ENCODE results near the gene DUSP7.

Gene DUSP7

DNA sequence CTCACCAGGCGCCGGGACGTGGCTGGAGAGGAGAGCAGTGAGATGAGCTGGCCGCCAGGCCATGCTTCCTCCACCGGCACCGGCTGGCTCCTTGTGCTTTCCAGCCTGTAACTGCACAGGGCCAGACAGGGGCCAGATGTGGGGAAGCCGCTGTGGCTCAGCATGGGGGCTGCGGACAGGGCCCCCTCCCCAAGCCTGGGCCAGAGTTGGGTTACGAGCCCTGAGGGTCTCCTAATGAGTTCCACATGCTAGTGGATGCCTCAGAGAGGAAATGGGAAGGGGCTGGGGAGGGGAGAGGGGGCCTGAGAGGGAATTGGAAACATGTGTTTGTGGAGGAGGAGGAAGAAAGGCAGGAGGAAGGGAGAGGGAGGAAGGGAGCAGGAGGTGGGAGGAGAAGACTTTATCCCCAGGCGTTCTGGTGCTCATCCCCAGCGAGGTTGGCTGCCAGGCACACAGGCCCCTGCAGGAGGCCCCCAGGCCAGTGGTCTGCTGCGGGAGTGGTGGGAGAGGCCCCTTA lies 11.7 kb upstream of the DUSP7 start:
- DNase-seq (ENCODE audit: low read depth), result peak; percentile 60

DNA sequence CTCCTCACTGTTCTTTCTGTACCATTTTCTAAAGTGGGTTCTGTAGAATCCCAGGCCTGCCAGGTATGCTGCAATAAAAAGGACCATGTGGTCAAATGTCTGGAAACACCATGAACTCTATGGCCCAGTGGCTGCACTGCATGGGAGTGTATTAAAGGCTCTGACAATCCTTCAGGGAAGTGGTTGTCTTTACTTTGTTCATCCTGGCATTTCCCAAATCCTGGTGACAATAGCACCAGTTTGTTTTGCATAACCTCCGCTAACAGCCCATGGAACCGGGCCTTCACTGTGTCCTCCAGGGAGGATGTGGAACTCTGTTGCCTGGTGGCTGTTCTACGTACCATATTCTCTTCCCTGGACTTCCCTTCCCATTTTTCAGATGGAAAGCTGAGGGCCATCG lies 11.2 kb upstream of the DUSP7 start:
- DNase-seq (ENCODE audit: low read depth), result no peak

DNA sequence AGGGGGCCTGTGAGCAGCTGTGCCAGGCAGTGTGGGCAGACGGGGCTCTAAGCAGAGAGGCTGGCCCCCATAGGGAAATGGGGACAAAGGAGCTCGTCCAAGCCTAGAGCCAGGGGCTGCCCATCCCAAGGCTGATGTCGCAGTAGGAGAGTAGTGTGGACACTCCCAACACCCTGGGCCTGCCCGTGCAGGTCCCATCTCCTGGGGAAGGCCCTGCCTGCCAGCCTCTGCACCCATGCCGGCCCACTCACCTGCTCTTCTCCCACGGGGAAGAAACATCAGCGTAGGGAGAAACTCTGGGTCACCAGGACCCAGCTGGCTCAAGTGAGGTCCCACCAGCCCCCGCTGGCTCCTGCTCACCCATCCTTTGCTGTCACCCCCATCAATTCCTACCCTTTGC lies 10.7 kb upstream of the DUSP7 start:
- no peak for DNase-seq (ENCODE audit: low read depth)

DNA sequence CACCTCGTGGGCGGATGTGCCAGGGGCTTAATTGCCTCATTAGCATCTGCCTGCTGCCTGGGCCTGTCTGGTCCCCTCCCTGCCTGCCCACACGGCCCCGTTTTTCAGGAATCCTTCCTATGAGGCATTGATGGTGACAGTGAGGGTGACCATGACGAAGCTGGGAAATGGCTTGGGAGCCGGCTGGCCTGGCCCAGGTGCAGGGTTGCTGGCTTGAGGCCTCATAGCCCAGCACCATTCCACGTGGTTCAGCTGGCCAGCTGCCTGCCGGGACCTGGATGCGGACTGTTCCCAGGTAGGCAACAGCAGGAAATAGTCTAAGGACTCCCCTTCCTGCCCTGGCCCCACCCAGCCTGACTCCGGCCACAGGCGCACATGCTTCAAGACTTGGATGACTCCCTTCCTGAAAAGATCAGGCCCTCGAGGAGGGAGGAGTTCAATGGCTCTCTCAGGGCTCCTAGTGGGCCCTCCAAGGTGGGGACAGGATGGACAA lies 8.9 kb upstream of the DUSP7 start:
- DNase-seq (ENCODE audit: low read depth), result no peak

DNA sequence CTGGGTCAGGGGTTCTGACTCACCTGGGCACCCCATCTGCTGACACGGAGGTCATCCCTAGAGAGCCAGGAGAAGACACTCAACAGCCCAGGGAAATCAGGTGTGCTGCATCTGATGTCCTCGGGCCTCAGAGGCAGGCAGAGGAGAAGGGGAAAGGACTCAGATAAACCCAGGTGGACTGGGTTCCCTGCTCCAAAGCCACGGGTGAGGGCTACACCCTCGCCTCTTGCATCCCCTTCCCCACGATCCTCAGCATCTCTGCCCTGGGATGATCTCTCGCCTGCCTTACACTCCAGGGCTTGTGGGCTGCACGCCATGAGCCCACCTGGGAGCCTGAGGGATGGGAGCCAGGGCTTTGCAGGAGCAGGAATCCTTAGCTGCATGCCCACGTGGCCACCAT lies 8.2 kb upstream of the DUSP7 start:
- DNase-seq (ENCODE audit: low read depth), result no peak

DNA sequence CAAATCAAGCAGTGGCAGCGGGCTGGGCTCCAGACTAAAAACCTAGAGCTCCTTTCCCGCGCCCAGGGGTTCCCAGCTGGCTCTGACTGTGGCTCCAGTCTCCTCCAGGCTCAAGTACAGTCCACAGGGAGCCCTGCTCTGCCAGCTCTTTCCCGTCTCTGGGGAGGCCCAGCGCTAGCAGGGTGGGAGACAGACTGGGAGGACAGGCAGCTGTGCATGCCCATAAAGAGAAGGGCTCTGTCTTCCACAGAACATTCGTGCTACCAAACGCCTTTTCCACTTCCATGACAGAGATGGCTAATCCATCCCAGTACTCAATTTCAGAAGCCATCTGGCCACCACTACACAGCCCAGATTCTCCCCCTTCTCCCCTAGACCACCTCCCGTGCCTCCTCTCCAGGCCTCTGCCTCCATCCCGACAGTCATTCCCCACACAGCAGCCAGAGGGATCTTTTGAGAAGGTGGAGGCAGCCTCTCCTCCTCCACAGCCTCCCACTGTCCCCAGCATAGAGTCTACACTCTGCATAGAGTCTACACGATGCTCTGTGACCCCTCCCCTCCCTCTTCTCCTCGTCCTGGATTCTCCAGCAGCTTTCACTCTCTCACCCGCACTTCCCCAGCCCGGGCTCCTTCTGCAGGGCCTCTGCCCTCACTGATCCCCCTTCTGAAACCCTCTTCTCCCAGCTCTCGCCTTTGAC lies 6.8 kb upstream of the DUSP7 start:
- no peak for DNase-seq (ENCODE audit: low read depth)

DNA sequence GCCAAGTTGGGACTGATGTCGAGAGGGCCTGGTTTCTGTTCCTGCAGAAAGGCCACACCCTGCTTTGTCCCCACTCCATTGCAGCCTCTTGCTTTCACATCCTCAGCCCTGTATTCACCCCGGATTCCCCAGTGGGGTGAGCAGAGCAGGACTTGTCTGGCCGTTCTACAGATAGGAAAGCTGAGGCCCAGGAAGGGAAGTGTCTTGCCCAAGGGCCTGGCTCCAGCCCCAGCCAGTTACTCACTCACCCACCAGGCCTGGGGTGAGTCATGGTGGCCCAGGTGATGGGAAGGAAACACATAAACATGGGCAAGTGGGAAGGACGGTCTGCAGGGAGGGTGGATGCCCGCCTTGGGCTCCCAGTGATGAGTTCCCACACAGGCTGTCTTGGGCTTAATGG lies 6.1 kb upstream of the DUSP7 start:
- DNase-seq (ENCODE audit: low read depth), result peak; percentile 92

DNA sequence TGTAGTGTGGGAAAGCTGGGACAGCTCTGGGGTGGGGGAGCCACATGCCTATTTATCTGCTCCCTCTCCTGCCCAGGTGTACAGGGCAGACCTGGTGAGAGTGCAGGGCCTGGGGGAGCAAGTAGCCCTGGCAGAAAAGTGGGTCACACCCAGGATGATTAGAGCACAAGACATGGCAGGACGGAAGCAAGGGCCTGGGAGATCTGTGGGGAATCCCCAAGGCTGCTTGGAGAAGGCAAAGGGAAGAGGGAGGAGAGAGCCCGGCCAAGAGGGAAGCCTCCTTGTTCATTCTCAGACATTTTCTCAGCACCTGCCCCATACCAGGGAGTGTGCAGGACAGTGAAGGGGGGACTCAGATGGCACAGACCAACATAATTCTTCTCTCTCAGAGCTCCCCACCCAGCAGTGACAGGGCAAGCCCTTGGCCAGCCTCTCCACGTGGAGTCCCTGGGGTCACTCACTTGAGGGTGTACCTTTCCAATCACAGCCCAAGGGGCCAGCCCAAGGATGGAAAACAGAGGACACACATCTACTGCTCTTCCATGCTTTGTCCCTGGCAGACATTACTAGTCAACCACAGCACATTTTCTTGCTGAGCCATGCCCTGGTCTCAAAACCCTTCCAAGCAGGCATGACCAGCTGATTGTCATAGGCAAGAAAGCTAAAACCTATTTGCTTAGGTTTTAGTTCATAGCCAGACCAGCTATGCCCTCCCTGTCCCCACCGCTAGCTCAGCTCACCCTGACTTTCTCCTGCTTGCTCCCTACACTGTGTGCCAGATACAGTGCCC lies 4.9 kb upstream of the DUSP7 start:
- DNase-seq (ENCODE audit: low read depth), result no peak

DNA sequence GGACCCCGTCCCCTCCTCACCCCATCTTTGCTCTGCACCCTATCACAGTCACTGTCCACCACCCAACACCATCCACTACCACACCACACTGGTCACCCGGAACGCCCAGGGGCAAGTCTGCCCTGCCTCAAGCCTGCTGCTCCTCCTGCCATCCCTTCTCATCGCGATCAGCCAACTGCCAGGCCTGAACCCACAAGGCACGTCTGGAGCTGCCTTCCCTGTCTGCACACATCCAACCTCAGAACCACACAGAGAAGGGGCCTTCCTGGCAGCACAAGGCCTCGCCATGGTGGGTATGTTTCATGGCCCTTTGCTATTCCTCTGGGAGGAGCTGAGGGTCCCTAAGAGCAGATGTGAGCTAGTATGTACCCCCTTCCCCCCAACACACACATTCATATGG lies 3.4 kb upstream of the DUSP7 start:
- DNase-seq (ENCODE audit: low read depth), result no peak

DNA sequence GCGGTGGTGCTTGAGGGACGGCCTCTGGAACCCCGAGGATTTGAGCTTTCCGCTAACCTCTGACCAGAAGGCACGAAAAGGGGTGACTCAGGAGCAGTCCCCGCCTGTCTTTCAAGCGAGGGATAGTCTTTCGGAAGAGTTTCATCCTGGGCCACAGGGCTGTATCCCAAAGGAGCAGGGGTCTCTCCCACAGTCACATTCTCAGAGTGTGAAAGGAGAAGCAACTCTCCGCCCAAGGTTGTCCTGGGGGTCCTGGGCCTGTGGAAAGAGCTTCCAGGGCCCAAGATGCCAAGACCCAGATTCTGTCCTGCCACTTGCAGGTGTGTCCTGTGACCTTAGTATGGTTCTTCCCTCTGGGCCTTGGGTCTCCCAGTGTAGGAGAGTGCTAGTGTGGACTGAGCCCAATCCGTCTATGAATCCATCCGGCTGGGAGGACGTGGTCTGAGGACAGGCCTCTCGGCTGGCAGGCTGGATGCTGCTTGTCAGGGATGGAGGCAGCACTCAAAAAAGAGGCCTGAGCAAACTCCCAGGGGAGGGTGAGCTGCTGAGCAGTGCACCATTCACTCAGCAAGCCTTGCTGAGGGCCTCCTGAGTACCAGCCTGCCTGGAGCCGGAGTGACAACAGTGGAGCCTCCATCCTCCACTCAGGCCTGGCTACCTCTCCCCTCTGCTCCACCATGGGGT lies 1.6 kb upstream of the DUSP7 start:
- DNase-seq (ENCODE audit: low read depth), result no peak

DNA sequence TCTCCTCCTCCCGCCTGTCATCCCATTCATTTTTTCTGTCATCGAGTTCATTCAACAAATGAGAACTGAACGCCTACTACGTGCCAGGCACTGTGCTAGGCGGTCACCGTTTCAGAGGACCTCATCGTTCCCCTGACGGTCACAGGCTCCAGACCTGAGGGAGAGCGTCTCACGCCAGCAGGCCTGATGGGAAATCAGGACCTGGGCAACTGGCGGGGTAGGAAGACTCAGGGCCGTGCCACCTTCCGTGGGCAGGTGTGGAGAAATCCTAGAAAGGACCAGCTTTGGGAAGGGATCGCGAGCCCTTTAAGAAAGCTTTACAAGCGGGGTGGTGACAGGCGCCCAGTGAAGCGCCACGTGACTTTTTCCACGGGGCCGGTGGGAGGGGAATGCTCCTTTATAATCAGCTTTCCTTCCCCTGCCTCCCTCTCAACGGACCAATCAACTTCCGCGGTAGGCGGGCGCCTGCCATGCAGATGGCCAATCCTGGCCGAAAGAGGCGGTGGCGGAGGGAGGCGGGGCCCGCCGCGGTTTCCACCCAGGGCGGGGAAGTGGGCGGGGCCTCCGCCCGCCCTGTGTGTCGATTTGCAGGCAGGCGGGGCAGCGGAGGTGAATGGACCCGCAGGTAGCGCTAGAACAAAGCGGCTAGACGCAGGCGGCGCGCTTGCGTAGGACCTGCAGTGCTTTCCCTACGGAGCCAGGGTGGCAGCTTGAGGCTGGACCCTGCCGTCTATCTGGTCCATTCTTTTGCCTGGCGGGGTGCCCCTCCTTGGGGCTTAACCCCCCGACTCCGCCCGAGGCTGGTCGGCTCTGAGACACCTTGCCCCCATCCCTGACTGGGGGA lies 819 bp upstream of the DUSP7 start:
- peak; percentile 99 for DNase-seq (ENCODE audit: low read depth)

DNA sequence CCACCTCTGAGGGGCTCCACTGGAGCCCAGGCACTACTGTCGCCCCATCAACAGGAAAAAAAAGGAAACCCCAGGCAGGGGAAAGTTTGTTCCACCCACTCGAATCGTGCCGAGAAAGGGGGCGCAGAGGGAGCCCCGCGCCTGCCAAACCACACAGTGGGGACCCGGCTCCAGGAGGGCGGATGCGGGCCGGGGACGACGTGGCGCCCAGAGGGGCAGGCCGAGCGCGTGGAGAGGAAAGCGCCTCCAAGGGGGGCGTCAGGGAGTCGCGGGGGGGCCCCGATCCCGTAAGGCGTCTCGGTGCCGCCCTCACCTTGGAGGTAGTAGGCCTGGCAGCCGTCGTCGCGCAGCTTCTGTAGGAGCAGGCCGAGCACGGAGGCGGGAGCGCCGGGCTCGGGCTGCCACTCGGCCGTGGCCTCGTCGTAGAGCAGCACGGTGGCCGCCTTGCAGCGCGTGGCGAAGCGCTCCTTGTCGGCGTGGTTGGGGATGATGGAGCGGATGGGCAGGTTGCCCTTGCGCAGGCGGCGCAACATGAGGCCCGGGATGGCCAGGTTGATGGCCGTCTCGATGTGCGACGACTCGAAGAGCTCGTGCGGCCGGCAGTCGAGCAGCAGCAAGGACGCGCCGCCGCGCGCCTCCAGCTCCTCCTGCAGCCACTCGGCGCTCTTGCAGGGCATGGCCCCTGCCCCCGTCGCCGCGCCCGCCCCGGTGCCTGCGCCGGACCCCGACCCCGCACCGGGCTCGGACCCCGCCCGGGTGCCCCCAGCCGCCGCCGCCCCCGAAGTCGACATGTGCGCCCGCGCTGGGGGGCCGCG lies 627 bp downstream of the DUSP7 start:
- peak; percentile 69 for DNase-seq (ENCODE audit: low read depth)

DNA sequence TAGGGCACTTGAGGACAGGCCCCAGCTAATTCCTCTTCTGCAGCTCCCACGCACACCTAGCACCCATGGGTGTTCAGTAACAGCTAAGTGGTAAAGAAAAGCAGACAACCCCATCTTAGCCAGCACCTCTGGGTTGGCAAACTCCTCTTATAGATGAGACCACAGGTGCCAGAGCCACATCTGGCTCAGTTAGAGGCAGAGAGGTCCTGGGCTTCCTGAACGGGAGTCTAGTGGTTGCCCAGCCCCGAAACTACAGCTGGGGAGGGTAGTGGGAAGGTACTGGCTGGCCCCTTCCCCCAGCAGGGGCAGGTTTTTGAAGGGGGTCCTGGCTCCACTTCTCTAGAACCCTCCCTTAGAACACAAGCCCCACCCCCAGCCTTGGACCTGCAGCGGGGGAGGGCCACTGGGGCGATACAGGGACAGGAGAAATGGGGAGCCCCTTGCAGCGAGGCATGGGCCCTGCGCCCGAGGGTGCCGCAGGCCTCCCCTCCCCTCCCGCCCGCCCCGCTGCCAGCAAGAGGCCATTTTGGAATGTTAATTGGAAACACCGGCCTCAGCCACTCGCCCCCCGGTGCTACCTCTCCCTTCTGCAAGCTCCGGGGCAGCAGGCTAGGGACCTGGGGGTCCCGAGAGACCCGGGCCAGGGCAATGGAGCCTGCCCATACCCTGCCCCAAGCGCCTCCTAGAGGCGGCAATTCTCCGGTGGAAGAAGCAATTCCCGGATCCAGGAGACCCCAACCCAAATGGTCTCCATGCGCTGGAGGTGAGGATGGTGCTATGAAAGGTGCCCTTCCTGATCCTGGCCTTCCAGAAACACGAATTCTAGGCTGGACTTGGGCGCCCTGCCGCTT lies 1.5 kb downstream of the DUSP7 start:
- no peak for DNase-seq (ENCODE audit: low read depth)

DNA sequence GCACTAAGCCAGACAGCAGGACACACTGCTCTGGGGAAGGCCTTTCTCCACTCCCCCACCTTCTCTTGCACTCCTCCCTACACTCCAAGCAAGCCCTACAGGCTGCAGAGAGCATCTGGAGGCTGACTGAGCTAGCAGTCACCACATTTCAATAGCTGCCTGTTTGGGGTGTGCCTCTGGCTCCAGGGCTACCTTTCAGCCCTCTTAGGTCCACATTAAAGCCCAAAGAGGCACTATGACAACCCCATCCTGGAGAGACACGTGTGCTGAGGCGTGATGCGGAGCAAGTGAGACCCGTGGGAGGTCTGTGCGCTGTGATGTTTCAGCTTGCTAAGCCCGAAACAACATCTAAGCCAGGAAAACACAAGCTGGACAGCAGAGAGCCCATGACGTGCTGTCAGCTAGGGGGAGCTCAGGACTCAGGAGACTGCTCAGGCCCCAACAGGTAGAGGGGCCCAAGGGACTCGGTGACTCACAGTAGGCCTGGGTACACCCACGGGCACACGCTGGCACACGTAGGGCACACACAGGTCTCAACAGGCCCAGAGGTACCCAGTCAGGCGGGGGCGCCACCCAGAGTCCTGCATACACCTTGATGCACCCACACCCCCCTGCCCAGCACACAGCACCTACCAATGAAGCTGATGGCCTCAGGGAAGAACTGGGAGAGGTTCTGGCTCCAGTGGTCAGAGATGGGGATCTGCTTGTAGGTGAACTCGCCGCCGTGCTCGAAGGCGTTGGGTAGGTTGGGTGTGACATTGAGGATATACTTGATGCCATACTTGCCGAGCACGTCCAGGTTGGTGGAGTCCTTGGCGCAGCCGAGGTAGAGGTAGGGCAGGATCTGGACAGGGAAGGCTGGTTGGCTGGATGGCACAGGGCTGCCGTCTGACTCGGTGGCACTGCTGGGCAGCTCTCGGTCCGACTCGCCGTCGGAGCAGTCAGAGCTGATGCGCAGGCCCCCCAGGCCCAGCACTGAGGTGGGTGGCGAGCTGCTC lies 2.8 kb downstream of the DUSP7 start:
- DNase-seq (ENCODE audit: low read depth), result peak; percentile 70

DNA sequence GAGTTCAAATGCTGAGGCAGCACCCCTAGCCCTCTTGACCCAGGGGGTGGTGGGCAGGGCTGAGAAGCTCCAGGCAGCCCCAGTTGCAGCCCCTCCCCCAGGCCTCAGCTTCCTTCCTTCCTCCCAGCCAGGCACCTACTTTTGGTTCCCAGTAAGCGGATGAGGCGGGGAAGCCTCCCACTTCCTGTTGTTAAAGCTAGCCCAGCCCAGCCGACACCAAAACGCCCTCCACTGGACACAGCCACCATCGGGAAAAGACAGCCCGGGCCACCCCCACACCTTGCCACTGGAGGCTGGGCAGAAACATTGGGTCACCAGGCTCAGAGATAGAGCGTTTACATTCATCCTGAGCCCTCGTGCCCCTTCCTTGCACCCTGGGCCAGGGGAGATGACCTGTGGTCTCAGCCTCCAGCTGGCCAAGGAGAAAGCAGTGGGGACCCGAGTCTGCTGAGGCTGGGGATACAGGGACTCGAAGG lies 3.5 kb downstream of the DUSP7 start:
- peak; percentile 77 for DNase-seq (ENCODE audit: low read depth)

DNA sequence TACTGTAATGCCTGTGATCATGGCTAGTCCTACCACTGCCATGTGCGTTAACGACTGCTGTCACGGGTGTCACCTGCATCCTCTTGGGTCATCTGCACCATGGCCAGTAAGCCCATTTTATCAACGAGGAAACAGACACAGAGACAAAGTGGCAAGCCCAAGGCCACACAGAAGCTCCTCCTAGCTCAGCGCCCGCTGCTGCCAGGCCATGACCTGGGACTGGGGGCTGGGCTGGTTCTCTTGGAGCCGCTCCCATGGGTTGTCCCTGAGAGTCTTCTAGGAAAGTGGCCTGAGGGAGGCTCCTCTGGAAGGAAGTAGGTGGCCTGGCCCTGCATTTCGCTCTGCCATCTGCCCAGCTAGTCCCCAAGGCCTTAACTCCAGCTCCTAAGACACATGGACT lies 4.9 kb downstream of the DUSP7 start:
- no peak for DNase-seq (ENCODE audit: low read depth)

DNA sequence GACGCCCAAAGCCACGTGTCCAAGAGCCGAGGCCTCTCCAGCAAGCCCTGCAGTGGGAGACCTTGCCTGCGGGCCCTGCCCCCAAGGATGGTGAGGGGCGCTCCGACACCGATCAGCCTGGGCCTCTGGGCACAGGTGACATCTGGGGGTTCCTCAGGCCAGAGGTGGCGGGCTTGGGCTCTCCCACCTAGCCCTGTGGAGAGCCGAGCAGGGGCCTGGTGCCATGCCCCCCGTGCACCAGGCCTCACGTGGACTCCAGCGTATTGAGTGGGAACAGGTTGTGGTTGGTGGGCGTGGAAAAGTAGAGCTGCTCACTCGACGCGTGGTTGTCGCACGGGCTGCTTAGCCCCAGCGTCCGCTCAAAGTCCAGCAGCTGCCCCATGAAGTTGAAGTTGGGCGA lies 5.8 kb downstream of the DUSP7 start:
- DNase-seq (ENCODE audit: low read depth), result no peak

DNA sequence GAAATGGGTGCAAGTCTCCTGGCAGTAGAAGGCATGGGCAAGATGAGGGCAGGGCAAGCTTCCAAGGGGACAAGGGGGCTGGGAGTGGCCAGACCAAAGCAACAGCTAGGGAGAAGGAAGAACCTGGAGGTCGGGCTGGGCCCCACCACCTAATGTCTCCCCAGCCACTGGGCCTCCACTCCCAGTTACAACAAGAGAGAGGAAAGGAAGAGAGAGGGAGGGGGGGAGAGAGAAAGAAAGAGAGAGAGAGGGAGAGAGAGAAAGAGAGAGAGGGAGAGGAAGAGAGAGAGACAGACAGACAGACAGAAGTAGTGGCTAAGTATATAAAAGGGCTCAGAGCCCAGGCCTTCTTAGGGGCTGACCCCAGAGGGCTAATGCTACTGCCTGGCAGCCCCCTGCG lies 6.9 kb downstream of the DUSP7 start:
- no peak for DNase-seq (ENCODE audit: low read depth)

Data from iris pigment epithelial cell (primary cell).